Lung (tissue), 12 donors: ENCODE data around the gene SDK1. TPM values are rescaled to one million over a fixed set of nuclear protein-coding genes. Genes with fewer than 3 reads are reported as not detected.

ENCODE experiments used
- ATAC-seq: fragments of 200-7000 bp; cut with Tn5 transposase; one replicate; pipeline ENCODE4 v1.9.1; 2020; ENCODE audit warnings: moderate number of reproducible peaks; ENCODE audit not compliant: insufficient read depth, low FRiP score
- DNase-seq, 3 donors: peaks; one replicate each; pipeline ENCODE4 v3.0.0-alpha.2; 2013 to 2017
- H3K27ac ChIP-seq, 2 donors: one replicate each; pipeline ENCODE4 v1.5.1; 2013; ENCODE audit warnings: mild to moderate bottlenecking in 2 of 2, moderate library complexity in 2 of 2, control low read depth in 1 of 2, inconsistent platforms in 1 of 2, low read depth in 1 of 2, low read length in 1 of 2
- H3K27me3 ChIP-seq, 3 donors: one replicate each; pipeline ENCODE4 v1.5.1; 2013; ENCODE audit warnings: low read length in 2 of 3; ENCODE audit not compliant: control insufficient read depth in 3 of 3, insufficient read depth in 3 of 3
- H3K36me3 ChIP-seq, 4 donors: one replicate each; pipeline ENCODE4 v1.5.1; 2013; ENCODE audit warnings: low read length in 4 of 4, mild to moderate bottlenecking in 1 of 4, moderate library complexity in 1 of 4; ENCODE audit not compliant: control insufficient read depth in 4 of 4, insufficient read depth in 4 of 4
- H3K4me1 ChIP-seq, 5 donors: one replicate each; pipeline ENCODE4 v1.5.1; 2013; ENCODE audit warnings: low read length in 5 of 5, mild to moderate bottlenecking in 2 of 5, moderate library complexity in 1 of 5; ENCODE audit not compliant: control insufficient read depth in 5 of 5, insufficient read depth in 5 of 5
- H3K4me3 ChIP-seq: one replicate; pipeline ENCODE4 v1.5.1; 2013; ENCODE audit warnings: mild to moderate bottlenecking, control low read depth, moderate library complexity
- H3K9ac ChIP-seq, 2 donors: one replicate each; pipeline ENCODE4 v1.5.1; 2013; ENCODE audit warnings: low read length in 2 of 2, control low read depth in 1 of 2; ENCODE audit not compliant: insufficient read depth in 1 of 2
- H3K9me3 ChIP-seq, 4 donors: one replicate each; pipeline ENCODE4 v1.5.1; 2013; ENCODE audit warnings: low read length in 3 of 4, mild to moderate bottlenecking in 1 of 4, moderate library complexity in 1 of 4; ENCODE audit not compliant: control insufficient read depth in 4 of 4, insufficient read depth in 3 of 4
- CTCF ChIP-seq: IDR thresholded peaks from 2 replicates; pipeline ENCODE4 v1.5.1; 2012; ENCODE audit warnings: mild to moderate bottlenecking; ENCODE audit errors: control extremely low read depth, extremely low read depth
- WGBS, 2 donors: extraction: QIAGEN DNeasy Blood & Tissue Kit; methylation state at CpG; one replicate each; pipeline ENCODE4 v1.1.7; 2013; 5-methylcytosine and 5-hydroxymethylcytosine counted together
- polyA plus RNA-seq, 2 donors: library from polyadenylated mRNA; stranded (reverse); fragments of 200-250 nt; gene quantifications; one replicate each; pipeline ENCODE4 v1.2.1, GENCODE V29; 2013
- total RNA-seq, 2 donors: library from RNA; depleted of rRNA in 1 of 2; stranded (reverse); fragments of >200 nt in 1 of 2; gene quantifications; one replicate each; pipeline ENCODE4 v1.2.1, GENCODE V29; 2014 to 2021
- donor health status: control.
- donor health status: control.
- donor health status: Bipolar disorder and iron deficiency.
- donor health status: healthy.
- donor health status: DM: yes; HTN: yes; CAD: no.

SDK1 gene
- total and polyA plus RNA-seq, 4 donors, result 3.7 to 30.1 (median 12.7) TPM

GRCh38 chr7:3927446-3928110 lies 626.5 kb downstream of the SDK1 start:
- H3K9me3 ChIP-seq, result peaks cover 0 to 2% (median 0%) of the 10 kb centered on the region in 4 donors
- no peak for TF ChIP-seq CTCF
- DNase-seq, result no peak
- ATAC-seq, result no peak
- H3K9ac ChIP-seq, result no peak overlapping the region
- 80 to 84% methylated on average over 7 of the region's 7 CpGs for WGBS, 2 donors
- H3K27ac ChIP-seq, result no peak overlapping the region
- no peaks in the 10 kb centered on the region for H3K27me3 ChIP-seq
- peaks cover 0 to 19% (median 3%) of the 10 kb centered on the region in 5 donors for H3K4me1 ChIP-seq
- H3K36me3 ChIP-seq, result no peaks in the 10 kb centered on the region
- H3K4me3 ChIP-seq, result no peak overlapping the region

GRCh38 chr7:3928727-3929515 lies 627.9 kb downstream of the SDK1 start:
- Histone ChIP-seq H3K4me3 (no peak overlapping the region), H3K36me3 (no peaks in the 10 kb centered on the region), H3K27ac (no peak overlapping the region), H3K9ac (no peak overlapping the region), H3K27me3 (no peaks in the 10 kb centered on the region), H3K9me3 (peaks cover 0 to 2% (median 0%) of the 10 kb centered on the region in 4 donors), H3K4me1 (peaks cover 0 to 19% (median 3%) of the 10 kb centered on the region in 5 donors)
- WGBS, 2 donors, result 77 to 81% methylated on average over 14 of the region's 14 CpGs
- DNase-seq (peak in 1 of 3 donors; percentile 37), ATAC-seq (no peak)
- TF ChIP-seq CTCF, result no peak

- no peak overlapping the region for H3K4me3 ChIP-seq
- no peaks in the 10 kb centered on the region for H3K27me3 ChIP-seq
- H3K36me3 ChIP-seq, result no peaks in the 10 kb centered on the region
- TF ChIP-seq CTCF, result no peak
- peaks cover 0 to 3% (median under 1%) of the 10 kb centered on the region in 4 donors for H3K9me3 ChIP-seq
- H3K9ac ChIP-seq, result no peak overlapping the region
- no peak for ATAC-seq
- no peak overlapping the region for H3K27ac ChIP-seq
- 66 to 71% methylated on average over 3 of the region's 3 CpGs for WGBS, 2 donors
- peaks cover 0 to 7% (median 3%) of the 10 kb centered on the region in 5 donors for H3K4me1 ChIP-seq
- no peak for DNase-seq
Measured at GRCh38 chr7:3931843-3932242, 630.8 kb downstream of the SDK1 start.
